Right lobe of liver (tissue), 6 donors: ENCODE results near the gene ANKRD45. TPM values are rescaled to one million over a fixed set of nuclear protein-coding genes. Genes with fewer than 3 reads are reported as not detected.

Experiments used
- ATAC-seq, 4 donors: fragments of 200-7000 bp; cut with Tn5 transposase; one replicate each; pipeline ENCODE4 v1.9.1; 2020; ENCODE audit warnings: mild to moderate bottlenecking in 4 of 4, moderate library complexity in 4 of 4
- DNase-seq, 3 donors: peaks; one replicate each; pipeline ENCODE4 v3.0.0-alpha.2; 2020
- H3K27ac ChIP-seq, 3 donors: fragments of 200-600 bp; one replicate each; pipeline ENCODE4 v1.8.0; 2022
- H3K27me3 ChIP-seq, 2 donors: fragments of 200-600 bp; one replicate each; pipeline ENCODE4 v1.8.0; 2022
- H3K36me3 ChIP-seq, 4 donors: fragments of 200-600 bp; sonication (generic) in 1 of 4; one replicate each; pipeline versions ENCODE4 v1.5.1 to v1.8.0; 2017 to 2022; ENCODE audit warnings: control low read depth in 1 of 4
- H3K4me1 ChIP-seq, 4 donors: fragments of 200-600 bp; sonication (generic) in 1 of 4; one replicate each; pipeline versions ENCODE4 v1.5.1 to v1.8.0; 2017 to 2022; ENCODE audit warnings: control low read depth in 1 of 4
- H3K4me3 ChIP-seq, 3 donors: fragments of 200-600 bp; one replicate each; pipeline ENCODE4 v1.8.0; 2022
- H3K9me3 ChIP-seq, 4 donors: fragments of 200-600 bp; sonication (generic) in 1 of 4; one replicate each; pipeline versions ENCODE4 v1.5.1 to v1.8.0; 2017 to 2022; ENCODE audit warnings: control low read depth in 1 of 4
- CTCF ChIP-seq, 4 donors: fragments of 200-600 bp in 3 of 4; fragments of 450-650 bp in 1 of 4; IDR thresholded peaks; one replicate each; pipeline versions ENCODE4 v1.5.1 to v1.8.0; 2016 to 2022; ENCODE audit warnings: antibody characterized with exemption in 4 of 4, mild to moderate bottlenecking in 2 of 4
- POLR2A ChIP-seq: fragments of 450-650 bp; IDR thresholded peaks from one replicate; pipeline ENCODE4 v1.6.1; 2017; ENCODE audit warnings: antibody characterized with exemption, mild to moderate bottlenecking
- WGBS: methylation state at CpG from one replicate; pipeline ENCODE4 v1.1.6; 2018; ENCODE audit warnings: low coverage, low lambda C conversion rate; ENCODE audit not compliant: insufficient coverage; ENCODE audit errors: missing lambda C conversion rate; 5-methylcytosine and 5-hydroxymethylcytosine counted together
- intact Hi-C, 2 donors: fragments of 100-400 bp; cut with DNase I; formaldehyde crosslinking; loops; one replicate each; pipeline versions ENCODE4 v1.11.2 to v1.14.1; 2022
- total RNA-seq, 6 experiments: library from RNA; depleted of rRNA in 2 of 6; stranded (reverse); fragments of >200 nt in 2 of 6; fragmentation: NEBNext Ultra II Directional in 3 of 6; extraction: Animal tissue kit (Norgen Biotek cat#: 25700) in 3 of 6; gene quantifications; one replicate each; pipeline versions ENCODE4 v1.1.0 to v1.2.4, GENCODE V29; 2016 to 2023
- donor health status: DM: no; HTN: yes; CAD: no.
- donor health status: DM: no; HTN: no; CAD: no.
- donor health status: DM: no; HTN: no; CAD: no.
- donor health status: DM: no; HTN: yes; CAD: no.
- donor health status: DM: no; HTN: yes; CAD: no.

ANKRD45 gene
- total RNA-seq, 6 experiments from 2014 or later: 0.15 TPM; not detected in 5

GRCh38 chr1:173666646-173667045 is 3.0 kb downstream of the ANKRD45 start:
- peaks cover 0 to 6% of the 10 kb centered on the region in 2 donors for H3K27me3 ChIP-seq
- H3K4me3 ChIP-seq: no peak overlapping the region
- intact Hi-C loops: no loop called here
- ATAC-seq: no peak
- H3K36me3 ChIP-seq: no peaks in the 10 kb centered on the region
- no peak overlapping the region for H3K27ac ChIP-seq
- no peak for DNase-seq
- 87% methylated on average over 3 of the region's 3 CpGs for WGBS
- no peaks in the 10 kb centered on the region for H3K9me3 ChIP-seq
- TF ChIP-seq CTCF (IDR thresholded peaks at IDR 0.05) (no peak), POLR2A (no peak)
- peaks cover 0 to 7% (median 0%) of the 10 kb centered on the region in 4 donors for H3K4me1 ChIP-seq

GRCh38 chr1:173663159-173663558 is 6.5 kb downstream of the ANKRD45 start:
- WGBS: 66% methylated on average over 2 of the region's 3 CpGs
- no peaks in the 10 kb centered on the region for H3K4me1 ChIP-seq
- intact Hi-C loops: no loop called here
- TF ChIP-seq POLR2A (no peak), CTCF (IDR thresholded peaks at IDR 0.05) (no peak)
- no peaks in the 10 kb centered on the region for H3K27me3 ChIP-seq
- no peak overlapping the region for H3K4me3 ChIP-seq
- ATAC-seq (no peak), DNase-seq (no peak)
- H3K27ac ChIP-seq: no peak overlapping the region
- H3K36me3 ChIP-seq: no peaks in the 10 kb centered on the region
- no peaks in the 10 kb centered on the region for H3K9me3 ChIP-seq

- Histone ChIP-seq H3K27me3 (no peaks in the 10 kb centered on the region), H3K36me3 (no peaks in the 10 kb centered on the region), H3K9me3 (no peaks in the 10 kb centered on the region), H3K4me3 (no peak overlapping the region), H3K27ac (no peak overlapping the region), H3K4me1 (no peaks in the 10 kb centered on the region)
- WGBS: 13% methylated on average over 1 of the region's 1 CpG
- ATAC-seq (no peak), DNase-seq (no peak)
- TF ChIP-seq POLR2A (no peak), CTCF (IDR thresholded peaks at IDR 0.05) (no peak)
- intact Hi-C loops: no loop called here
Measured at GRCh38 chr1:173661763-173662162, 7.9 kb downstream of the ANKRD45 start.

- WGBS: 87% methylated on average over 1 of the region's 1 CpG
- no peak for DNase-seq
- H3K36me3 ChIP-seq: no peaks in the 10 kb centered on the region
- intact Hi-C loops: no loop called here
- no peaks in the 10 kb centered on the region for H3K27me3 ChIP-seq
- TF ChIP-seq POLR2A (no peak), CTCF (IDR thresholded peaks at IDR 0.05) (no peak)
- H3K27ac ChIP-seq: no peak overlapping the region
- no peaks in the 10 kb centered on the region for H3K9me3 ChIP-seq
- no peaks in the 10 kb centered on the region for H3K4me1 ChIP-seq
- H3K4me3 ChIP-seq: no peak overlapping the region
- ATAC-seq: no peak
Measured at GRCh38 chr1:173661271-173661670, 8.4 kb downstream of the ANKRD45 start.

GRCh38 chr1:173660306-173660705 is 9.3 kb downstream of the ANKRD45 start:
- Histone ChIP-seq H3K27me3 (no peaks in the 10 kb centered on the region), H3K36me3 (no peaks in the 10 kb centered on the region), H3K4me1 (no peaks in the 10 kb centered on the region), H3K9me3 (no peaks in the 10 kb centered on the region), H3K4me3 (no peak overlapping the region), H3K27ac (no peak overlapping the region)
- intact Hi-C loops: no loop called here
- DNase-seq: no peak
- no peak for ATAC-seq
- no peak for TF ChIP-seq POLR2A
- TF ChIP-seq CTCF (IDR thresholded peaks at IDR 0.05): no peak
- WGBS: 75% methylated on average over 2 of the region's 2 CpGs
